ENCODE results near the gene NOMO2.
"Not testable (repeated sequence)": the region's sequence is repeated elsewhere in the genome, so short reads cannot be mapped to it uniquely, and the experiment has no call there.

The NOMO2 gene

DNA sequence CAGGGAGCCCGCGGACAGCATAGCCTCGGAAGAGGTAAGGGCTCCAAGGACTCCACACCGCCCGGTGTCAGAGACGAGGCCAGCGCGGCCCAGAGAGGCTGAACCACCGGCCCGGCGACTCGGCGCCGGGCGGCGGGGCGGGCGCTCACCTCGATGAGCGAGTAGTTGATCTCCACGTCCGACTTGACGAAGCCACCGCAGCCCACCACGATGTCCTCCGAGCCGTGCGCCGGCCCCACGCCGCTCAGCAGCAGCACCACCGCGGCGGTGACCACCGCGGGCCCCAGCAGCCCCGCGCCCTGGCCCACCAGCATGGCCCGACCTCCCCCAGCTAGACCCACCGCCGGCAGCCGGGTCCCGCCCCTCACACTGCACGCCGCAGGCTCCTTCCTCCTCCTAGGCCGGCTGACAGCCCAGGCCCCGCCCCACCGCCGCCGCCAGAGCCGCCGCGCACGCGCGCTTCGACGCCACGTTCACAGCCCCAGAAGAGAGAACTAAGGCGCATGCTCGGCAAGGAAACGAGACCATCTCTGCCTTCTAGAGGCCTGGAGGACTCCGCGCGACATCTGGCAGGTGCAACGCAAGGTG is at the start of gene NOMO2:
TSS of gene NOMO2 (minus strand) at position 371 of the 588 bp plus-strand sequence. CDS start at position 314, 57 bp downstream.
- peak; percentile 81 to 82 for DNase-seq (ENCODE audit: low read depth in 2 of 2)

DNA sequence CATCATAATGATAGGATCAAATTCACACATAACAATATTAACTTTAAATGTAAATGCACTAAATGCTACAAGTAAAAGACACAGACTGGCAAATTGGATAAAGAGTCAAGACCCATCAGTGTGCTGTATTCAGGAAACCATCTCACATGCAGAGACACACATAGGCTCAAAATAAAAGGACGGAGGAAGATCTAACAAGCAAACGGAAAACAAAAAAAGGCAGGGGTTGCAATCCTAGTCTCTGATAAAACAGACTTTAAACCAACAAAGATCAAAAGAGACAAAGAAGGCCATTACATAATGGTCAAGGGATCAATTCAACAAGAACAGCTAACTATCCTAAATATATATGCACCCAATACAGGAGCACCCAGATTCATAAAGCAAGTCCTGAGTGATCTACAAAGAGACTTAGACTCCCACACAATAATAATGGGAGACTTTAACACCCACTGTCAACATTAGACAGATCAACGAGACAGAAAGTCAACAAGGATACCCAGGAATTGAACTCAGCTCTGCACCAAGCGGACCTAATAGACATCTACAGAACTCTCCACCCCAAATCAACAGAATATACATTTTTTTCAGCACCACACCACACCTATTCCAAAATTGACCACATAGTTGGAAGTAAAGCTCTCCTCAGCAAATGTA is 48.4 kb upstream of the NOMO2 start:
- DNase-seq (ENCODE audit: low read depth in 2 of 2): not testable (repeated sequence)

DNA sequence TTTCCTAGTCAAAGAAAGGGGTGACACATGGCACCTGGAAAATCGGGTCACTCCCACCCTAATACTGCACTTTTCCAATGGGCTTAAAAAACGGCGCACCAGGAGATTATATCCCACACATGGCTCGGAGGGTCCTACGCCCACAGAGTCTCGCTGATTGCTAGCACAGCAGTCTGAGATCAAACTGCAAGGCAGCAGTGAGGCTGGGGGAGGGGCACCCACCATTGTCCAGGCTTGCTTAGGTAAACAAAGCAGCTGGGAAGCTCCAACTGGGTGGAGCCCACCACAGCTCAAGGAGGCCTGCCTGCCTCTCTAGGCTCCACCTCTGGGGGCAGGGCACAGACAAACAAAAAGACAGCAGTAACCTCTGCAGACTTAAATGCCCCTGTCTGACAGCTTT is 46.4 kb upstream of the NOMO2 start:
- DNase-seq (ENCODE audit: low read depth in 2 of 2): not testable (repeated sequence)

GRCh38 chr16:18603572-18604246 is 41.8 kb upstream of the NOMO2 start:
- DNase-seq (ENCODE audit: low read depth in 2 of 2): not testable (repeated sequence)

- DNase-seq (ENCODE audit: low read depth in 2 of 2): not testable (repeated sequence)
These were observed 36.7 kb upstream of the NOMO2 start for GRCh38 chr16:18598582-18598981.

GRCh38 chr16:18597734-18598133 is 35.8 kb upstream of the NOMO2 start:
- DNase-seq (ENCODE audit: low read depth in 2 of 2): not testable (repeated sequence)

GRCh38 chr16:18597319-18597718 is 35.4 kb upstream of the NOMO2 start:
- not testable (repeated sequence) for DNase-seq (ENCODE audit: low read depth in 2 of 2)

- DNase-seq (ENCODE audit: low read depth in 2 of 2): not testable (repeated sequence)
These were observed 33.9 kb upstream of the NOMO2 start for GRCh38 chr16:18595796-18596195.

DNA sequence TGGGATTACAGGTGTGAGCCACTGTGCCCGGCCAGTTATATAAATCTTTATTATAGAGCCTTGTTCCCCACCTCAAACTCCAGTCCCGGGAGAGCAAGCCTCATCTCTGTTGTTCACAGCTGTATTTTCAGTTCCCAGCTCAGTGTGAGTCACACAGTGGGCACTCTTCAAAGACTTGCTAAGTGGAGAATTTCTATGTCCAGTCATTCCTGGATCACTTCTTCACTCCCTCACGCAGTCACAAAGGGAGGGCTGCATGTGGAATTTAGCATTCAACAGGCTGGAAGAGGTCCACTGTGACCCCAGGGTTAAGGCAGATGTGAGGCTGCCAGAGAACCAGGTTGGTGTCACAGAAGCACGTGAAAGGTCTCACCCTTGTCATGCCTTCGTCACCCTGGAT is 33.0 kb upstream of the NOMO2 start:
- peak in 1 of 2 donors; percentile 2 for DNase-seq (ENCODE audit: low read depth in 2 of 2)

GRCh38 chr16:18593904-18594303 is 32.0 kb upstream of the NOMO2 start:
- DNase-seq (ENCODE audit: low read depth in 2 of 2): not testable (repeated sequence)

GRCh38 chr16:18592982-18593381 is 31.1 kb upstream of the NOMO2 start:
- DNase-seq (ENCODE audit: low read depth in 2 of 2): not testable (repeated sequence)

GRCh38 chr16:18591908-18592307 is 30.0 kb upstream of the NOMO2 start:
- DNase-seq (ENCODE audit: low read depth in 2 of 2): not testable (repeated sequence)

- not testable (repeated sequence) for DNase-seq (ENCODE audit: low read depth in 2 of 2)
These were observed 29.5 kb upstream of the NOMO2 start for GRCh38 chr16:18591441-18591840.

GRCh38 chr16:18589806-18590205 is 27.9 kb upstream of the NOMO2 start:
- DNase-seq (ENCODE audit: low read depth in 2 of 2): not testable (repeated sequence)

DNA sequence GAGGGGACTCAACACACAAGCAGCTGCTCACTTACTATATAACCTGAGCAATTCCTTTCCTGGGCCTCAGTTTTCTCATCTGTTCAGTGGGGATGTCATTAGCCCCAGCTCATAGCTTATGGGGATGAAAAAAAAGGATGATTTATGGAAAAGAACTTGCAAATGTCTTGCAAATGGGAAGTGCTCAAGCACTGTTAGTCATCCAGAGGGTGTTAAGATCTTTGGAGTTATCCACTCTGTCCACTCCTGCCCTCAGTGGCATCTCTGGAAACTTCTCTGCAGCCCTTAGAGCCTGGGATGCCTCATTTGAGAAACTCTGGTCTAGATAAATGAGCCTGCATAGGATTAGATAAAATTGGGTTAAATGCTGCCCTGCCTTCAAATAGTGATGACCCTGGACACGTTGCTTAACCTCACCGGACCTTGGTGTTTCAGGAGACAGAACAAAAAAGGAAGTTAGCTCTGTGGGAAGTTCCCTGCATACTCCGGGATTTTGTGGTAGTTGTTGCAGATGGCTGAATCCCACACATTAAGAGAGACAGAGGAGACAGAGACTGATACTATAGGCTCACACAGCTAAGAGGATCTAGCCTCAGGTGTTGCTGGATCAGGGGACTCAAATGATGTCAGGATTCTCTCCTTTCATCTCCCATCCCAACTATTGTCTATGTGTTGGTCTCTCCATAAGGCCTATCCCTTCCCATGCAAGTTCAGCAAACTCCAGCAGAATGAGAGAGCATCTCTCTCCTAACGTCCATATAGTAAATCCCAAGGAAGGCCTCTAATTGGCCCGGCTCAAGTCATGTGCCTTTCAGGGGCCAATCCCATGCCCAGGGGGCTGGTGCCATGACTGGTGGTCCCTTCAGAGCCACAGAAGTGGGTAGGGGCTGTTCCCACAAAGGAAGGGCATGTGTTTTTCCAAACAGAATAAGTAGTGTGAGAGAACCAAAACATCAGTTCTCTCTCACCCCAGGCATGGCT is 25.0 kb upstream of the NOMO2 start:
- not testable (repeated sequence) for DNase-seq (ENCODE audit: low read depth in 2 of 2)

DNA sequence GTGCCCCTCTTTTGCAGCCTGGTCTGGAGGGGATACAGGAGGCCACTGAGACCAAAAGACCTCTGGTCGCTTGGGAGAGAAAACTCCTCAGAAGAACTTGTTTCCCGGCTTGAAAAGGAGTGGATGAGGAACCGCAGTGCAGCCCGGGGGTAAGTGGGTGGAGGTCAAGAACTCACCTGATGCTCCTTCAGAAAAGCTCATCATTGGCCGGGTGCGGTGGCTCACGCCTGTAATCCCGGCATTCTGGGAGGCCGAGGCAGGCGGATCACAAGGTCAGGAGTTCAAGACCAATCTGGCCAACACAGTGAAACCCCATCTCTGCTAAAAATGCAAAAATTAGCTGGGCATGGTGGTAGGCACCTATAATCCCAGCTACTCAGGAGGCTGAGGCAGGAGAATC is 23.9 kb upstream of the NOMO2 start:
- DNase-seq (ENCODE audit: low read depth in 2 of 2): not testable (repeated sequence)

- DNase-seq (ENCODE audit: low read depth in 2 of 2): no peak
These were observed 21.0 kb upstream of the NOMO2 start for GRCh38 chr16:18582902-18583301.

DNA sequence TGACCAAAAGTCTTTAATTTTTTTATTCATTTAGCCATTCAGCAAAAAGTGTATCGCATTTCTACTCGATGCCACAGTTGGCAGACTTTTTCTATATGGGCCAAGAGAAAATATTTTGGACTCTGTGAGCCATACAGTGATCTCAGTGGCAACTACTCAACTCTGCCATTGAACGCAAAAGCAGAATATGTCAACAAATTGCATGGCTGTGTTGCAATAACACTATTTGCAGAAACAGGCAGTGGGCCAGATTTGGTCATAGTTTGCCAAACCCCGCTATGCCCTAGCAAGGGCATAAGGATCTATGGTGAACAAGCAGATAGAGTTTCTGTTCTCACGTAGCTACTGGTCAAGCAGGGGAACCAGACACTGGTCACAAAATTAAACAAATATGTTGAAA is 18.5 kb upstream of the NOMO2 start:
- DNase-seq (ENCODE audit: low read depth in 2 of 2): not testable (repeated sequence)

GRCh38 chr16:18579261-18579660 is 17.4 kb upstream of the NOMO2 start:
- not testable (repeated sequence) for DNase-seq (ENCODE audit: low read depth in 2 of 2)

GRCh38 chr16:18577942-18578341 is 16.0 kb upstream of the NOMO2 start:
- not testable (repeated sequence) for DNase-seq (ENCODE audit: low read depth in 2 of 2)

GRCh38 chr16:18575945-18576344 is 14.0 kb upstream of the NOMO2 start:
- not testable (repeated sequence) for DNase-seq (ENCODE audit: low read depth in 2 of 2)
